HG02588 (cell line): ENCODE measurements around the gene LHPP.
"Not testable (repeated sequence)": the region's sequence is repeated elsewhere in the genome, so short reads cannot be mapped to it uniquely, and the experiment has no call there.

Source experiments
- ATAC-seq: cut with Tn5 transposase; IDR thresholded peaks from one replicate; pipeline ENCODE4 v1.9.1; 2021; ENCODE audit warnings: mild to moderate bottlenecking, moderate library complexity; ENCODE audit not compliant: unreplicated experiment

Gene LHPP

DNA sequence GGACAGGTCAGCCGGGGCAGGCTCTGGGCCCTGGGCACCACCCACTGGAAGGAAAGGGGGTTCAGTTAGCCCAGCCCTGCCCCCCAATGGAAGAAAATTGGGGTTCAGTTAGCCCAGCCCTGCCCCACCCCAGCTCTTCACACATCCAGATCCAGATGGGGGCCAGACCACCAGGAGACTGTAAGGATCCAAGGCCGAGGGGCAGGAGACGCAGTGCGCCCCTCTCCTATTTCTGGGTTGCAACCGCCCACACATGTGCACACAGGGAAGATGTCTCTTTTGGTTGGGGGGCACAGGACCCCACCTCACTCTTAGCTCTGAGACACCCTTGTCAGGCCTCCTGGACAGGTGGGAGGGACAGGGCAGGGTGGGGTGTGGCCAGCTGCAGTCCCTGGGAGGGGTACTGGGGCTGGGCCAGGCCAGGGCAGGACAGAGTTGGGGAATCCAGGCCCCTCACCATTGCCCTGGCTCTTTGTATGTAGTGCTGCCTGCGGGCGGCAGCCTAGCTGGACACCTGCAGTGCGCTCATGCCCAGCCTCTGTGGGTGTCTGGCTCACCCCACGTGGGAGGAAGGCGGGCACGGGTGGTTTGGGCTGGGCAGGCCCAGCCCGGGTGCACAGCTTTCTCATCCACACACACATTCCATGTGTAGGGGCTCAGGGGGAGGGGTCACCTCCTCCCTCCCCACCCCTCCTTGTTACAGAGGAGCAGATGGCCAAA lies 141.2 kb downstream of the LHPP start:
- no peak for ATAC-seq

GRCh38 chr10:124603376-124604213 lies 142.0 kb downstream of the LHPP start:
- ATAC-seq: no peak

DNA sequence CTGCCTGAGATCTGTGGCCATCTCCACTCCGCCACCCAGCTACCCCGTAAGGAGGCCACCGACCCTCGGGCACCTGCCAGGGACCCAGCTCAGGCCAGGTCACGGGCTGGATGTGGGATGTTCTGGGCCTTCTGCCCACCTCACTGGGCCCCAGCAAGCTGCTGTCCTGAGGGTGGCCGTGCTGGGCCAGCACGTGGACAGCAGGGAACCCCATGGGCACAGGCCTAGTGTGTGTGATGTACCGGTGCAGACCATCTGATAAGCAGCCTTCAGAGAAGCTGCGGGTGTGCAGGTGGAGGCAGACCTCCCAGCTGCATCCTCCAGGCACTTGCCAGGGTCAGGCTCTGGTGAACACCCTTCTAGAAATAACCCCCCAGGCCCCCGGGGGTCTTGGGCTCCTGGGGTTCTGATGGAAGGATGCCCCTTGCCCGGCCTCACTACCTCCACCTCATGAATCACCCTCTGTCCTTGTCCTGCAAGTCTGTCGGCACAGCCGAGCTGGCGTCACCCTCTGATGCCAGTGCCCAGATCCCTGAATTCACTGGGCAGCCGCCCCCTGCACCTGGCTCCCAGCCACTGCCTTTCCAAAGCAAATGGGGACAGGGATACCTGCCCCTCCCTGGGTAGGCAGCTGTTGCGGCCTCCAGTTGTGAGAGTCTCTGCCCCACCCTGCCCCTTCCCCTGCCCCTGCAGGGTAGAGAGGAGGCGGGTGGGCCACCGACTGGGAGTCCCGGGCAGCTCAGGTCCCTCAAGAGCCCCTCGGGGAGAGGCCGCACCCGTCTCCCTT lies 142.8 kb downstream of the LHPP start:
- ATAC-seq: no peak

DNA sequence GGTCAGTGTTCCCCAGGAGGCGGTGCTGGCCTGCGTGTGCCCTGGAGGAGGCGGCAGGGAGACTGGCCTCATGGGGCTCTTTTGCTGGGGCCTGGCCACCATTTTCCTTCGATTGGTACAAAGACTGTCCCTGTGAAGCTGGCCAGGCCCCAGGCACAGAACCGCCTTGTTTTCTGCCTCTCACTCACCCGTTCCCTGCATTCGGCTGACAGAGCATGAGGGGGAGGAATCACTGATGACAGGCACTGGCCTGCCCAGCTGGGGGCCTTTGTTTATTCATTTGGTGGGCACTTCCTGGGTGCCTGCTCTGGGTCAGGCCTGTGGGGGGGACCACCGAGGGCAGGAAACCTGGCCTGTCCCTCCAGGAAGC lies 143.4 kb downstream of the LHPP start:
- ATAC-seq: no peak

DNA sequence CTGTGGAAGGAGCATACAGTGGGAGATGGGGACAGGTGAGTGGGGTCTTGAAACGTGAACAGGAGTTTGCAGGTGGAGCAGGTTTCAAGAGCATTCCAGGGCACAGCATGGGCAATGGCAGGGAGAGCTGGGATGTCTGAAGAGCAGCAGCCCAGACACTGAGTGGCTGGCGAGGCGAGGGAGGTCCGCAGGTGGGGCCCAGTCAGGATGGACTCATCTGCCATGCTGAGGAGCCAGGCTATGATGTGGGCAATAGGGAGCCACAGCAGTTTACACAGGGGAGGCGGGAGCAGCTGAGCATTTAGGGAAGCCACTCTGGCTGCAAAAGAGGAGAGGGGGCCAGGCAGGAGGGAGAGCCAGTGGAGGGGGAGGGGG lies 143.8 kb downstream of the LHPP start:
- no peak for ATAC-seq

GRCh38 chr10:124605856-124606812 lies 144.5 kb downstream of the LHPP start:
- ATAC-seq: no peak

DNA sequence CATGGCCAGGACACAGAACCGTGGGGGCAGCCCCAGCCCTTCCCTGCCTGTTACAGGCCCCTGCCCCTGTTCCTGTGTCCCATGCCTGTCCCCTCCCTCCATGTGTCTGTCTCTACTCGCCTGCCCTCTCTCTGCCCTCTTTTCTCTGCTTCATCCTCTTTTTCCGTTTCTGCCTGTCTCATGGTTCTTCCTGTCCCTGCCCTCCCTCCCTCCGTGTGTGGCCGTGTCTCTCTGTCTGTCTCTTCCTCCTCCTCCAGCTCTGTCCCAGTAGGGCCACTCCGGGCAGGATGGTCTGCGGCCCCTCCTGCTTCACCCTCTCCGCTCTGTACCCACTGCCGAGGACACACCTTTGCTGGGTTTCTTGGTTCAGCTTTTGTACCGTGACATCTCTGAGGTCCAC lies 145.2 kb downstream of the LHPP start:
- ATAC-seq: no peak

GRCh38 chr10:124607693-124608092 lies 146.1 kb downstream of the LHPP start:
- no peak for ATAC-seq

DNA sequence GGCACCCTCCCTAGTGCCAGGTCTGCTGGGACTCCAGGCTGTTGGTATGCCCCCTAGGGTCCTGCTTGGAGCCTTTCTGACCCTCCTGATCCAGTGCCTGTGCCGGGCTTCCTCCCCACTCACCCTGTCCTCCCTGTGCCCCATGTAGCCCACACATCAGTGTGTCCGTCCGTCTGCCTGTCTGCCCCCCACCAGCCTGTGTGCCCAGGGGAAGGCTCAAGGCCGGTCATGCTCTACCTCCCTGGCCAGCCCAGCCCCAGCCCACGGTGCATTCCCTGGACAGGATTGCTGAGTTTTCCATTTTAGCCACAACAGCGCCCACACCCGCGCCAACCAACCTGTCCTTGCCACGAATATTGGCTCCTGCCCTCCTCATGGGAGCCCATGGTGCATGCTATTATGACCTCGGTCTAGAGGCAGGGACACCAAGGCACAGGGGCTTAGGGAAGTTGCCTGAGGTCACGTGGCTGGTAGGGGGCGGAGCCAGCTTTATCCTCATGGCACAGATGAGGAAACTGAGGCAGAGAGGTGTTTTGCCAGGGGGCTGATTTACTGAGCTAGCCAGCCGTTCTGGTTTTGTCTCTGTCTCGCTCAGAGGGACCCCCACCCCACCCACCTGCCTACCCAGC lies 146.6 kb downstream of the LHPP start:
- ATAC-seq: no peak

DNA sequence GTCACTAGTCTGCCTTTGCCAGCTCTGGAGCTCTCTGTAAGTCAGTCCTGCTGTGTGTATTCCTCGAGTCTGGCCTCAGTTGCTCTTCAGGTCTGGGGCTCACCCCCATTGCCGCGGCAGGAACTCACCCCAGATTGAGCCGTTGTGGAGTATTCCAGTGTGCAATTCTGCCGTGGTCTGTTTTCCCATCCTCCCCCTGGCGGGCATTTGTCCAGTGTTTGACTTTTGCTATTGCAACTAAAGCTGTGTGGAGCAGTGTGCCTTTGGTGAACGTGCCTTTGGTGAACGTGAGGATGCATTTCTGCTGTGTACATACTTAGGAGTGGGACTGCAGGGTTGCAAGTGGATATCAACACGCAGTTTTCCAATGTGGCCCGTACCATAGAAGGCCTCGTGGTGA lies 148.1 kb downstream of the LHPP start:
- no peak for ATAC-seq

- not testable (repeated sequence) for ATAC-seq
Observed at GRCh38 chr10:124610186-124610585, 148.6 kb downstream of the LHPP start.

- ATAC-seq: not testable (repeated sequence)
Observed at GRCh38 chr10:124610851-124611250, 149.2 kb downstream of the LHPP start.

GRCh38 chr10:124611738-124612137 lies 150.1 kb downstream of the LHPP start:
- ATAC-seq: no peak

DNA sequence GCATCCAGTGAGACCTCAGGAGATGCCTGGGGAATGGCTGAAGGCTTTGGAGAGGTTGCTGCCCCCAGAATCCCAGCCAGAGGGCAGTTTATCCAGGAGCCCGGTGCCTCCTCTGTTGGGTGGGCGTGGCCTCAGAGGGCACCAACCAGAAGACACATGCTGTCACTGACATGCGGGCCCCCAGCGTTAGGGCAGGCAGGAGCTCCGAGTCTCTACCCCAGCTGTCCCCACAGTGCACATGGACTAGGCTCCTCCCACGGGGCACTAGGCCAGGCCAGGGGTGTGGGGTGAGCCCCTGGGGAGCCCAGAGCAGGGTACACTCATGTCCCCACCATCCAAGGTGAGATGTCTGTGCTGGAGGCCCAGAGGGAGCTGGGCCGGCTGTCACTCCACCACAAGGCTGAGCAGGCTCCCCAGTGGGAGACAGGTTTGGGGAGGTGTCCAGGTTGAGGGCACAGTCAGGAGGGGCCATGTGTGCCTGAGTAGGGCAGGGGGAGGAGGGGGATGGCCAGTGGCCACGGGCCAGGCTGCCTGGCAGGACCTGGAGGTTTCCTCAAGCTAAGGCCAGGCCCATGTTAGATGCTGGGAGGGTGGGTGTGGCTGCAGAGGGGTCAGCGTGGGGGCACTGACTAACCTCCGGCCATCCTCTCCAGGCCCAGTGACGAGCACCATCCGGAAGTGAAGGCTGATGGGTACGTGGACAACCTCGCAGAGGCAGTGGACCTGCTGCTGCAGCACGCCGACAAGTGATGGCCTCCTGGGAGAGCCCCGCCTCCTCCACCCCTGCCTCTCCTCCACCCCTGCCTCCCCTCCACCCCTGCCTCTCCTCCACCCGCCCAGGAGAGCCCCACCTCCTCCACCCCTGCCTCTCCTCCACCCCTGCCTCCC lies 151.2 kb downstream of the LHPP start:
- no peak for ATAC-seq

DNA sequence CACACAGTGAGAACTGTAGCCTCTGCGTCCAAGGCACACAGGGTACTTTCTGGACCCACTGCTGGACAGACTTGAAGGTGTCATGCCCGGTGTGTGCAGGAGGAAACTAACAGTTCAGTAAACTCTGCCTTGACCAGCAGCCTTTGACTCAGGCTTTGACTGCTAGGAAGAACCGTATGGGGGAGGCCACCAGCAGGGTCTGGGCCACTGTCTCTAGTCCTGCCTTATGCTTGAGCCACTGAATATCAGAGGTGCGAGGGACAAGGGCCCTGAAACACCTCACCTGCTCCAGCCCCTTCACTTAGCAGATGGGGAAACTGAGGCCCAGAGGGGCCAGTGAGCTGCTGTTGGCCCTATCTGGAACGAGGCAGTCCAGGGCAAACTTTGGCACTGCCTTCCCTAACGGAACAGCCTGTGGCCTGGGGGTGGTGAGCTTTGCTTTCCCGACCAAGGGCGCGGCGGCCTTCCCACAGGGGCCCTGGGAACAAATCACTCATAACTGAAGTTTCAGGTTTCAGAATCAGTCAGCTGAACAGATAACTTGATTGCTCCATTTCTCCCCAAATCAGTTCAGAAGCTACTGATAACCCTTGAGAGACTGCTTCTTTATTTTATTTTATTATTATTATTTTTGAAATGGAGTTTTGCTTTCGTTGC lies 152.5 kb downstream of the LHPP start:
- ATAC-seq: peak; percentile 50

DNA sequence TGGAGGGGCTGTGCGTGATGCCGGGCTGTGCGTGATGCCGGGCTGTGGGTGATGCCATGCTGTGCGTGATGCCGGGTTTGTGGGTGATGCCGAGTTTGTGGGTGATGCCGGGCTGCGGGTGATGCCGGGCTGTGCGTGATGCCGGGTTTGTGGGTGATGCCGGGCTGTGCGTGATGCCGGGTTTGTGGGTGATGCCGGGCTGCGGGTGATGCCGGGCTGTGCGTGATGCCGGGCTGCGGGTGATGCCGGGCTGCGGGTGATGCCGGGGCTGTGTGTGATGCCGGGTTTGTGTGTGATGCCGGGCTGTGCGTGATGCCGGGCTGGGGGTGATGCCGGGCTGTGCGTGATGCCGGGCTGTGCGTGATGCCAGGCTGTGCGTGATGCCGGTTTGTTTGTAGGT lies 153.6 kb downstream of the LHPP start:
- no peak for ATAC-seq

DNA sequence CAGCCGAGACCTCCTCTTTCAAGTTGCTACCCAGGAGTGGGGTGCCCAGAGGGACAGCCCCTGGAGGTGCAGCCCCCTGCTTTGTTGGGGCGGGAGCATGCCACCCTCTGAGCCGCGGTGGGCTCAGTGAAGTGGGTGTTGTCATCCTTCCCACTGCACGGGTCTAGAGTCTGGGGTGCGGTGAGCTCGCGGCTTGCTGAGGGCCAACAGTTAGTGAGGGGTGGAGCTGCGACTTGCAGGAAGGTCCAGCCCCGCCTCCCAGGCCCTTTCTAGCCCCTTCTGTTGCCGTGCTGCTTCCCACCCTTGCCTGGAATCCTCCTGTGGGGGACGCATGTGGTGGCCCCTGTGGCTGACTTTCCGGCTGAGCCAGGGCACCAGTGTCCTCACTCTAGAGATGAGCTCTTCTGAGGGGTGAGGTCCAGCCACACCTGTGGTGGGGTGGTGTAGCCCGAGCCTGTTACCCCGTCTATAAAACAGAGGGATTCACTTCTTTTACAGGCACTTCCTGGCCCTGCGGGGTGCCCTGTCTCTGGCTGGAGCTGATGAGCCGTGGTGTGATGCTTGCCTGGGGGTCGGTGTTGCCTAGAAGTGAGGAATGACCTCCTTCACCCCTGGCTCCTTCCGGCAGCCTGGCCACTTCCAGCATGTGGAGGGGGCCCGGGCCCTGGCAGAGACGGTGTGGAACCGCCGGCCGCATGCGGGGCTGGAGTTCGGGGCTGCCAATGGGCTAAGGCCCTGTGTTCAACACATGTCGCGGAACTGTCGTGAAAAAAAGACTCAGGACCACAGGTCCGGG lies 154.6 kb downstream of the LHPP start:
- no peak for ATAC-seq

GRCh38 chr10:124616836-124617130 lies 155.2 kb downstream of the LHPP start:
- no peak for ATAC-seq
